HepG2 (cell line): ENCODE measurements around the gene SFI1. TPM values are rescaled to one million over a fixed set of nuclear protein-coding genes. Genes with fewer than 3 reads are reported as not detected.

Experiments used
- ELF3 ChIP-seq: IDR thresholded peaks from 2 replicates; pipeline ENCODE4 v1.6.1; 2016; ENCODE audit warnings: missing genetic modification reagents, missing compliant biosample characterization
- ELF4 ChIP-seq: sonication (generic); formaldehyde crosslinking; IDR thresholded peaks from 2 replicates; pipeline ENCODE4 v1.5.0; 2020; ENCODE audit warnings: missing genetic modification reagents, mild to moderate bottlenecking, moderate library complexity, borderline replicate concordance
- PRMT3 ChIP-seq: sonication (generic); formaldehyde crosslinking; IDR thresholded peaks from 2 replicates; pipeline ENCODE4 v1.8.1; 2022; ENCODE audit warnings: low read depth, mild to moderate bottlenecking, moderate library complexity, missing genetic modification reagents, borderline replicate concordance
- STAG1 ChIP-seq: sonication (generic); formaldehyde crosslinking; IDR thresholded peaks from 2 replicates; pipeline ENCODE4 v1.4.0; 2020; ENCODE audit warnings: missing genetic modification reagents
- THAP11 ChIP-seq: IDR thresholded peaks from 2 replicates; pipeline ENCODE4 v1.6.1; 2016; ENCODE audit warnings: missing biosample characterization, missing genetic modification reagents
- ZNF292 ChIP-seq: sonication (generic); formaldehyde crosslinking; IDR thresholded peaks from 2 replicates; pipeline ENCODE4 v1.8.1; 2022; ENCODE audit warnings: mild to moderate bottlenecking, low read depth, missing genetic modification reagents, borderline replicate concordance
- ZNF484 ChIP-seq: sonication (generic); formaldehyde crosslinking; IDR thresholded peaks from 2 replicates; pipeline ENCODE4 v1.5.1; 2020; ENCODE audit warnings: mild to moderate bottlenecking, low read depth, missing genetic modification reagents, borderline replicate concordance
- ZNF569 ChIP-seq: sonication (generic); formaldehyde crosslinking; IDR thresholded peaks from 2 replicates; pipeline ENCODE4 v1.5.0; 2020; ENCODE audit warnings: mild to moderate bottlenecking, missing genetic modification reagents, moderate library complexity, borderline replicate concordance
- ZSCAN20 ChIP-seq: sonication (generic); formaldehyde crosslinking; IDR thresholded peaks from 2 replicates; pipeline ENCODE4 v1.4.0; 2020; ENCODE audit warnings: missing genetic modification reagents, mild to moderate bottlenecking, borderline replicate concordance
- ZZZ3 ChIP-seq: sonication (generic); formaldehyde crosslinking; IDR thresholded peaks from 2 replicates; pipeline ENCODE4 v1.4.0; 2020; ENCODE audit warnings: missing genetic modification reagents, mild to moderate bottlenecking, borderline replicate concordance
- polyA plus RNA-seq, 8 experiments: library from polyadenylated mRNA; depleted of rRNA in 3 of 8; stranded (reverse) in 7 of 8; unstranded in 1 of 8; fragments of >200 nt; fragmentation: Illumina TruSeq in 4 of 8; extraction: Trizol in 4 of 8; gene quantifications; 2 replicates each; pipeline versions ENCODE4 v1.2.1 to v1.2.3, GENCODE V29; 2011 to 2016; ENCODE audit warnings: low read depth in 4 of 8, missing spikeins in 1 of 8, mixed read lengths in 1 of 8; ENCODE audit not compliant: insufficient read depth in 1 of 8
- total RNA-seq, 5 experiments: library from RNA; depleted of rRNA; stranded (reverse); fragments of >200 nt; fragmentation: Illumina TruSeq; extraction: Trizol; gene quantifications; 2 replicates each; pipeline ENCODE4 v1.2.3, GENCODE V29; 2016; ENCODE audit warnings: low read depth in 1 of 5
- TF ChIP-seq, protein P1 (sequence below): sonication (generic); formaldehyde crosslinking; conservative IDR thresholded peaks from 2 replicates; pipeline ENCODE4 v1.4.0; 2020; ENCODE audit warnings: mild to moderate bottlenecking, missing genetic modification reagents, moderate library complexity
- TF ChIP-seq, protein P2 (sequence below): sonication (generic); formaldehyde crosslinking; IDR thresholded peaks from 2 replicates; pipeline ENCODE4 v1.8.1; 2023; ENCODE audit warnings: mild to moderate bottlenecking, moderate library complexity, missing genetic modification reagents
- TF ChIP-seq, protein P3 (sequence below): sonication (generic); formaldehyde crosslinking; IDR thresholded peaks from 2 replicates; pipeline ENCODE4 v1.4.0; 2020; ENCODE audit warnings: missing genetic modification reagents
- TF ChIP-seq, protein P4 (sequence below): sonication (generic); formaldehyde crosslinking; IDR thresholded peaks from 2 replicates; pipeline ENCODE4 v1.5.0; 2020; ENCODE audit warnings: mild to moderate bottlenecking, missing genetic modification reagents
- TF ChIP-seq, protein P5 (sequence below): sonication (generic); formaldehyde crosslinking; IDR thresholded peaks from 2 replicates; pipeline ENCODE4 v1.4.0; 2020; ENCODE audit warnings: mild to moderate bottlenecking, missing genetic modification reagents

SFI1 gene
- total and polyA plus RNA-seq, 2 of the 13 experiments (the other 11 are each of a cell fraction or from before 2014, with no cell fraction given), result 20.5 to 40.1 TPM

DNA sequence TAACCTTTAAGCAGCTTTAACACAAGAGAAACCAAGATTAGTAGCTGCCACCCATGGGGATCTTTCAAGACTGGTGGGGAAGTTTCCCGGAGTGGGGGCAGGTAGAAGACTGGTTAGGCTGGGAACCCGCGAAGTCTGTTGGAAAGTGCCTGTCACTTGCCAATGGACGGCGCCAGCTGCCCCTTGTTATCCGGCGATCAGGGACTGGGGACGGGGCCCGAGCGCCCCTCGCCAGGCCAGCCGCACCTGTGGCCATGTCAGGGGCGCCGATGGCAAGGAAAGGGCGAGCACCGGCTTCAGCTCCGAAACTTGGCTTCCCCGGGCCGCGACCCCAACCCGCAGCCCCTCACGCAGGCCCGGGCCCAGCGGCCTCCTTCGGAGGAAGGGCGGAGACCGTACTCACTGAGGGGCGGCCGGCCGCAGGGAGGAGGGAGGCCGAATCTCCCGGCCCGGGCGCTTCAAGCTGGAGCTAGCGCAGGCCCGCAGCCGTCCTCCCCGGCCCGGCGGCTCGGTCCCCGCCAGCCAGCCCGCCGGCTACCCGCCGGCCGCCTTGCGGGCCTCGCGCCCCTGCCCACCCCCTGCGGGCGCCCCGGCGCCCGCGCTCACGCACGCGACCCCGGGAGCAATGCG, 7.2 kb upstream of the SFI1 start (continued):
- TF ChIP-seq, protein P1, sequence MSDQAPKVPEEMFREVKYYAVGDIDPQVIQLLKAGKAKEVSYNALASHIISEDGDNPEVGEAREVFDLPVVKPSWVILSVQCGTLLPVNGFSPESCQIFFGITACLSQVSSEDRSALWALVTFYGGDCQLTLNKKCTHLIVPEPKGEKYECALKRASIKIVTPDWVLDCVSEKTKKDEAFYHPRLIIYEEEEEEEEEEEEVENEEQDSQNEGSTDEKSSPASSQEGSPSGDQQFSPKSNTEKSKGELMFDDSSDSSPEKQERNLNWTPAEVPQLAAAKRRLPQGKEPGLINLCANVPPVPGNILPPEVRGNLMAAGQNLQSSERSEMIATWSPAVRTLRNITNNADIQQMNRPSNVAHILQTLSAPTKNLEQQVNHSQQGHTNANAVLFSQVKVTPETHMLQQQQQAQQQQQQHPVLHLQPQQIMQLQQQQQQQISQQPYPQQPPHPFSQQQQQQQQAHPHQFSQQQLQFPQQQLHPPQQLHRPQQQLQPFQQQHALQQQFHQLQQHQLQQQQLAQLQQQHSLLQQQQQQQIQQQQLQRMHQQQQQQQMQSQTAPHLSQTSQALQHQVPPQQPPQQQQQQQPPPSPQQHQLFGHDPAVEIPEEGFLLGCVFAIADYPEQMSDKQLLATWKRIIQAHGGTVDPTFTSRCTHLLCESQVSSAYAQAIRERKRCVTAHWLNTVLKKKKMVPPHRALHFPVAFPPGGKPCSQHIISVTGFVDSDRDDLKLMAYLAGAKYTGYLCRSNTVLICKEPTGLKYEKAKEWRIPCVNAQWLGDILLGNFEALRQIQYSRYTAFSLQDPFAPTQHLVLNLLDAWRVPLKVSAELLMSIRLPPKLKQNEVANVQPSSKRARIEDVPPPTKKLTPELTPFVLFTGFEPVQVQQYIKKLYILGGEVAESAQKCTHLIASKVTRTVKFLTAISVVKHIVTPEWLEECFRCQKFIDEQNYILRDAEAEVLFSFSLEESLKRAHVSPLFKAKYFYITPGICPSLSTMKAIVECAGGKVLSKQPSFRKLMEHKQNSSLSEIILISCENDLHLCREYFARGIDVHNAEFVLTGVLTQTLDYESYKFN (CRISPR knock-in tag), result no peak
- TF ChIP-seq, protein P2, sequence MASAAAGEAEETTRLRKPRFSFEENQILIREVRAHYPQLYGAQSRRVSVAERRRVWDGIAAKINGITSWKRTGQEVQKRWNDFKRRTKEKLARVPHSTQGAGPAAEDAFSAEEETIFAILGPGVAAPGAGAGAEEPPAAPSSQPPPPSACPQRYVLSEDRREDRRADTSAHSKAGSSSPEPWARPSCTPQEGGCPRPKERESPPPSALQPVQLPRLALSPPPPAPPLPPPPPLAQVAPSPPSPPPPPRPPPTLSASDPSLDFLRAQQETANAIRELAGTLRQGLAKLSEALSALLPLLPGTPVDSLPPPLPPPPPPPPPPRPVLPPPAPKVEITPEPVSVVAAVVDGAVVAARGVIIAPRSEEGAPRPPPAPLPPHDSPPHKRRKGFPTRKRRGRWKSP, result no peak
- TF ChIP-seq ZNF292 (CRISPR knock-in tag), result no peak
- TF ChIP-seq, protein P3, sequence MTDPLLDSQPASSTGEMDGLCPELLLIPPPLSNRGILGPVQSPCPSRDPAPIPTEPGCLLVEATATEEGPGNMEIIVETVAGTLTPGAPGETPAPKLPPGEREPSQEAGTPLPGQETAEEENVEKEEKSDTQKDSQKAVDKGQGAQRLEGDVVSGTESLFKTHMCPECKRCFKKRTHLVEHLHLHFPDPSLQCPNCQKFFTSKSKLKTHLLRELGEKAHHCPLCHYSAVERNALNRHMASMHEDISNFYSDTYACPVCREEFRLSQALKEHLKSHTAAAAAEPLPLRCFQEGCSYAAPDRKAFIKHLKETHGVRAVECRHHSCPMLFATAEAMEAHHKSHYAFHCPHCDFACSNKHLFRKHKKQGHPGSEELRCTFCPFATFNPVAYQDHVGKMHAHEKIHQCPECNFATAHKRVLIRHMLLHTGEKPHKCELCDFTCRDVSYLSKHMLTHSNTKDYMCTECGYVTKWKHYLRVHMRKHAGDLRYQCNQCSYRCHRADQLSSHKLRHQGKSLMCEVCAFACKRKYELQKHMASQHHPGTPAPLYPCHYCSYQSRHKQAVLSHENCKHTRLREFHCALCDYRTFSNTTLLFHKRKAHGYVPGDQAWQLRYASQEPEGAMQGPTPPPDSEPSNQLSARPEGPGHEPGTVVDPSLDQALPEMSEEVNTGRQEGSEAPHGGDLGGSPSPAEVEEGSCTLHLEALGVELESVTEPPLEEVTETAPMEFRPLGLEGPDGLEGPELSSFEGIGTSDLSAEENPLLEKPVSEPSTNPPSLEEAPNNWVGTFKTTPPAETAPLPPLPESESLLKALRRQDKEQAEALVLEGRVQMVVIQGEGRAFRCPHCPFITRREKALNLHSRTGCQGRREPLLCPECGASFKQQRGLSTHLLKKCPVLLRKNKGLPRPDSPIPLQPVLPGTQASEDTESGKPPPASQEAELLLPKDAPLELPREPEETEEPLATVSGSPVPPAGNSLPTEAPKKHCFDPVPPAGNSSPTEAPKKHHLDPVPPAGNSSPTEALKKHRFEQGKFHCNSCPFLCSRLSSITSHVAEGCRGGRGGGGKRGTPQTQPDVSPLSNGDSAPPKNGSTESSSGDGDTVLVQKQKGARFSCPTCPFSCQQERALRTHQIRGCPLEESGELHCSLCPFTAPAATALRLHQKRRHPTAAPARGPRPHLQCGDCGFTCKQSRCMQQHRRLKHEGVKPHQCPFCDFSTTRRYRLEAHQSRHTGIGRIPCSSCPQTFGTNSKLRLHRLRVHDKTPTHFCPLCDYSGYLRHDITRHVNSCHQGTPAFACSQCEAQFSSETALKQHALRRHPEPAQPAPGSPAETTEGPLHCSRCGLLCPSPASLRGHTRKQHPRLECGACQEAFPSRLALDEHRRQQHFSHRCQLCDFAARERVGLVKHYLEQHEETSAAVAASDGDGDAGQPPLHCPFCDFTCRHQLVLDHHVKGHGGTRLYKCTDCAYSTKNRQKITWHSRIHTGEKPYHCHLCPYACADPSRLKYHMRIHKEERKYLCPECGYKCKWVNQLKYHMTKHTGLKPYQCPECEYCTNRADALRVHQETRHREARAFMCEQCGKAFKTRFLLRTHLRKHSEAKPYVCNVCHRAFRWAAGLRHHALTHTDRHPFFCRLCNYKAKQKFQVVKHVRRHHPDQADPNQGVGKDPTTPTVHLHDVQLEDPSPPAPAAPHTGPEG (CRISPR knock-in tag), result no peak
- TF ChIP-seq ZNF484 (CRISPR knock-in tag), result no peak
- TF ChIP-seq ELF4, result no peak
- TF ChIP-seq, protein P4, sequence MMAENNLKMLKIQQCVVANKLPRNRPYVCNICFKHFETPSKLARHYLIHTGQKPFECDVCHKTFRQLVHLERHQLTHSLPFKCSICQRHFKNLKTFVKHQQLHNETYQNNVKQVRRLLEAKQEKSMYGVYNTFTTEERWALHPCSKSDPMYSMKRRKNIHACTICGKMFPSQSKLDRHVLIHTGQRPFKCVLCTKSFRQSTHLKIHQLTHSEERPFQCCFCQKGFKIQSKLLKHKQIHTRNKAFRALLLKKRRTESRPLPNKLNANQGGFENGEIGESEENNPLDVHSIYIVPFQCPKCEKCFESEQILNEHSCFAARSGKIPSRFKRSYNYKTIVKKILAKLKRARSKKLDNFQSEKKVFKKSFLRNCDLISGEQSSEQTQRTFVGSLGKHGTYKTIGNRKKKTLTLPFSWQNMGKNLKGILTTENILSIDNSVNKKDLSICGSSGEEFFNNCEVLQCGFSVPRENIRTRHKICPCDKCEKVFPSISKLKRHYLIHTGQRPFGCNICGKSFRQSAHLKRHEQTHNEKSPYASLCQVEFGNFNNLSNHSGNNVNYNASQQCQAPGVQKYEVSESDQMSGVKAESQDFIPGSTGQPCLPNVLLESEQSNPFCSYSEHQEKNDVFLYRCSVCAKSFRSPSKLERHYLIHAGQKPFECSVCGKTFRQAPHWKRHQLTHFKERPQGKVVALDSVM (CRISPR knock-in tag), result 0 out of 2 replicates have a peak, but pooled peaks have one; percentile 11
- no peak for TF ChIP-seq ZZZ3 (CRISPR knock-in tag)
- TF ChIP-seq PRMT3 (CRISPR knock-in tag), result no peak
- 0 out of 2 replicates have a peak, but pooled peaks have one; percentile 8 for TF ChIP-seq ELF3 (CRISPR knock-in tag)
- no peak for TF ChIP-seq THAP11 (CRISPR knock-in tag)
- 0 out of 2 replicates have a peak, but pooled peaks have one; percentile 11 for TF ChIP-seq STAG1 (CRISPR knock-in tag)
- TF ChIP-seq ZNF569, result no peak
- TF ChIP-seq ZSCAN20, result no peak
- TF ChIP-seq, protein P5, sequence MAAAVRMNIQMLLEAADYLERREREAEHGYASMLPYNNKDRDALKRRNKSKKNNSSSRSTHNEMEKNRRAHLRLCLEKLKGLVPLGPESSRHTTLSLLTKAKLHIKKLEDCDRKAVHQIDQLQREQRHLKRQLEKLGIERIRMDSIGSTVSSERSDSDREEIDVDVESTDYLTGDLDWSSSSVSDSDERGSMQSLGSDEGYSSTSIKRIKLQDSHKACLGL (CRISPR knock-in tag), result no peak
